Loucy (cell line): Measurements from ENCODE around the gene IER5.
A peak's percentile ranks its signal among the peaks of the same experiment; 100 is the strongest.

ENCODE experiments used
- H2AFZ ChIP-seq: fragments of 200-600 bp; sonication (generic); 2 replicates; pipeline ENCODE4 v1.6.0; 2016; ENCODE audit warnings: antibody characterized with exemption, mild to moderate bottlenecking, low read length, moderate library complexity
- H3F3A ChIP-seq: fragments of 200-600 bp; 2 replicates; pipeline ENCODE4 v1.6.0; 2016; ENCODE audit warnings: antibody characterized with exemption, low read depth, mild to moderate bottlenecking
- H3K27me3 ChIP-seq: fragments of 200-600 bp; sonication (generic); 2 replicates; pipeline ENCODE4 v1.6.1; 2014; ENCODE audit warnings: low read length, mild to moderate bottlenecking; ENCODE audit not compliant: insufficient read depth, poor library complexity, severe bottlenecking
- H3K36me3 ChIP-seq: fragments of 200-600 bp; sonication (generic); 2 replicates; pipeline ENCODE4 v1.6.1; 2016; ENCODE audit warnings: low read length; ENCODE audit not compliant: insufficient read depth
- H3K4me1 ChIP-seq: fragments of 200-600 bp; sonication (generic); 2 replicates; pipeline ENCODE4 v1.5.1; 2014; ENCODE audit warnings: low read length, mild to moderate bottlenecking; ENCODE audit not compliant: insufficient read depth, poor library complexity, severe bottlenecking
- H3K4me2 ChIP-seq: fragments of 200-600 bp; sonication (generic); 2 replicates; pipeline ENCODE4 v1.6.0; 2014; ENCODE audit warnings: antibody characterized with exemption, low read length, low read depth, mild to moderate bottlenecking; ENCODE audit not compliant: poor library complexity, severe bottlenecking
- H3K4me3 ChIP-seq: fragments of 200-600 bp; sonication (generic); 2 replicates; pipeline ENCODE4 v1.5.1; 2014; ENCODE audit warnings: low read length, mild to moderate bottlenecking, mixed read lengths; ENCODE audit not compliant: poor library complexity, severe bottlenecking
- H3K79me2 ChIP-seq: fragments of 200-600 bp; sonication (generic); 2 replicates; pipeline ENCODE4 v1.6.1; 2014; ENCODE audit warnings: low read length; ENCODE audit not compliant: insufficient read depth
- H3K9ac ChIP-seq: fragments of 200-600 bp; sonication (generic); 2 replicates; pipeline ENCODE4 v1.6.0; 2014; ENCODE audit warnings: mild to moderate bottlenecking, low read depth, low read length, moderate library complexity; ENCODE audit not compliant: poor library complexity, severe bottlenecking
- H3K9me2 ChIP-seq: fragments of 200-600 bp; sonication (generic); replicated peaks from 2 replicates; pipeline ENCODE4 v1.6.1; 2016; ENCODE audit warnings: low read depth, low read length, mixed read lengths
- H3K9me3 ChIP-seq: fragments of 200-600 bp; sonication (generic); 2 replicates; pipeline ENCODE4 v1.6.1; 2014; ENCODE audit warnings: mild to moderate bottlenecking, antibody characterized with exemption, low read length, low read depth; ENCODE audit not compliant: insufficient read depth
- H4K20me1 ChIP-seq: fragments of 200-600 bp; sonication (generic); 2 replicates; pipeline ENCODE4 v1.6.0; 2014; ENCODE audit warnings: antibody characterized with exemption, low read length, mild to moderate bottlenecking; ENCODE audit not compliant: insufficient read depth, poor library complexity, severe bottlenecking
- CTCF ChIP-seq: fragments of 200-600 bp; sonication (generic); conservative IDR thresholded peaks from 2 replicates; pipeline ENCODE4 v1.5.1; 2014; ENCODE audit warnings: mild to moderate bottlenecking, antibody characterized with exemption, low read length
- EZH2phosphoT487 ChIP-seq: fragments of 200-600 bp; IDR thresholded peaks from 2 replicates; pipeline ENCODE4 v1.6.1; 2018; ENCODE audit warnings: antibody characterized with exemption, mild to moderate bottlenecking, moderate library complexity, borderline replicate concordance

IER5 gene

GRCh38 chr1:181128592-181129497 is 40.3 kb downstream of the IER5 start:
- no peaks in the 10 kb centered on the region for H3K36me3 ChIP-seq
- H3K9ac ChIP-seq, result peak overlapping the region; percentile 57
- no peaks in the 10 kb centered on the region for H3K9me2 ChIP-seq
- H3K9me3 ChIP-seq, result no peaks in the 10 kb centered on the region
- H3K4me3 ChIP-seq, result peak overlapping the region; percentile 23
- H3K4me2 ChIP-seq, result peak overlapping the region; percentile 53
- no peaks in the 10 kb centered on the region for H4K20me1 ChIP-seq
- H3K4me1 ChIP-seq, result peaks cover 35% of the 10 kb centered on the region
- no peaks in the 10 kb centered on the region for H3F3A ChIP-seq
- peak overlapping the region; percentile 88 for H2AFZ ChIP-seq
- H3K79me2 ChIP-seq, result no peaks in the 10 kb centered on the region
- H3K27me3 ChIP-seq, result no peaks in the 10 kb centered on the region
- no peak for TF ChIP-seq EZH2phosphoT487
- TF ChIP-seq CTCF, result no peak

DNA sequence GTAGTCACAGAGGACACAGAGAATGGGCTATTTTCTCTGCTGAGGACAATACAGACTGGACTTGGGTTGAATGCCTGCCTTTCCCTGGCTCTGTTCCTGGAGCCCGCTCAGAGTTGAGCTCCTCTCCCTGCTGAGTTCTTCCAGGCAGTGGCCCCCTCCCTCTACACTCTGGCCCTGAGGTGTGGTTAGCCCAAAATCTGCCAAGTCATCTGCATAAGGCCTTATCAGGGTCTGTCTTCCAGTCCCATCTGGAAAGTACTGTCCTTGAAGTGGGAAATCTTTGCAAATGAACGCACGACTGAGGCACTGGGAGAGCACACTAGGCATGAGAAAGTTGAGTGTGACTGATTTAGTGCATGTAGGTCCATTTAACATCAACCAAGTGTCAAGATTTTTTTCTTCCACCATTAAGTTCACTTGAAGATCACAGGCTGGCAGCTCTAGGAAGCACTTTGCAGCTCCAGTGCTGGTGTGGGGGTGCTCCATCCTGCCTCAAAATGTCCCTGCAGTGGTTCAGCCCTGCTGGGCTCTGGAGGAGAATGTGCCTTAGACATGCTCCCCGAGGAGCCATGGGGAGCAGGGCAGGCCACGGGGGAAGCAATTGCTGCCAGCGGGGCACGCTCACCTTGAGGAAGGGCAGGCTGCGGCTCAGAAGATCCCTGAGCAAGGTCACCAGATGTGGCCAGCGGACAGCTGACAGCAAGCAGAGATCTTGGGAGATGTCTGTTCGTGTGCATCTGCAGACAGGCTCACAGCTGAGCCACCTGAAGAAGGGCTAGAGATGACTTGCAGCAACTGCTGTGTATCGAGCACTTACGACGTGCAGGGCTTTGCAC is 41.5 kb downstream of the IER5 start:
- H3K36me3 ChIP-seq, result no peaks in the 10 kb centered on the region
- peak overlapping the region; percentile 39; the same call in 1 of the 2 replicates for H2AFZ ChIP-seq
- no peaks in the 10 kb centered on the region for H4K20me1 ChIP-seq
- H3K4me1 ChIP-seq, result peaks cover 38% of the 10 kb centered on the region
- no peaks in the 10 kb centered on the region for H3F3A ChIP-seq
- H3K9me3 ChIP-seq, result no peaks in the 10 kb centered on the region
- peak overlapping the region; percentile 16 for H3K4me2 ChIP-seq
- no peaks in the 10 kb centered on the region for H3K9me2 ChIP-seq
- H3K79me2 ChIP-seq, result no peaks in the 10 kb centered on the region
- H3K4me3 ChIP-seq, result no peak overlapping the region
- no peaks in the 10 kb centered on the region for H3K27me3 ChIP-seq
- TF ChIP-seq EZH2phosphoT487 (no peak), CTCF (no peak)
- H3K9ac ChIP-seq, result peak overlapping the region; percentile 57

DNA sequence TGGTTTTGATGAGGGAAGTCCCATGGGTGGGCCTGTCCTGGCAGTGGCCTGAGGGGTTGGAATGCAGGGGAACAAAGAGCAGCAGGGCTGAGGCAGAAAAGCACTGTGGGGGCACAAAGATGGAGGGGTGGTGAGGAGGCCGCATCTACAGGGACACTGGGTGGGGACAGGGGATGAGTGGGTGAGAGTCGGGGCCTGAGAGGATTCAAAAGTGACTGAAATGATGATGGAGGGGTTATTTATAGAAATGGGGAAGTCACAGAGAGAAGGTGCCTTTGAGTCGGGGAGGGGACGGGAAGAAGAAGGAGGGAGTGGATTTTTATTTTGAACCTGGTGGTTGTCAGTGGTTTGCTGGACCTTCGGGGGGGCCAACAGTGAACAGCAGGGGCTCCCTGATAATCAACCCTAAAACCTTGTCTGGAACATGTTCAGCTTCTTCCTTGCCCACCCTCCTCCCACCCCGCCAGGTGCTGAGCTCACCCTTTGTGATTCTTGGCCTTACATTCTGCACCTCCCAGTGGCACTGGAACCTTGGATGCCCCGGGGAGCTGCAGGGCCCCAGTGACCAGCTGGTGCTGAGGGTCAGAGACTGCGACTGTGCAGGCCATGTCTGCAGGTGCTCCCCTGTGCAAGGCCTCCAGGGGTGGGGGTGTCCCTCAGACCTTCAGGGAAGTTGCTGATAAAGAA is 42.9 kb downstream of the IER5 start:
- peaks cover 48% of the 10 kb centered on the region for H3K4me1 ChIP-seq
- H4K20me1 ChIP-seq, result no peaks in the 10 kb centered on the region
- TF ChIP-seq EZH2phosphoT487 (no peak), CTCF (no peak)
- no peaks in the 10 kb centered on the region for H3K9me2 ChIP-seq
- no peak overlapping the region for H3K9ac ChIP-seq
- no peaks in the 10 kb centered on the region for H3K9me3 ChIP-seq
- H3K4me3 ChIP-seq, result no peak overlapping the region
- no peaks in the 10 kb centered on the region for H3K36me3 ChIP-seq
- no peak overlapping the region for H3K4me2 ChIP-seq
- no peaks in the 10 kb centered on the region for H3K79me2 ChIP-seq
- H3K27me3 ChIP-seq, result no peaks in the 10 kb centered on the region
- H2AFZ ChIP-seq, result no peak overlapping the region
- no peaks in the 10 kb centered on the region for H3F3A ChIP-seq
